Smooth muscle cell (in vitro differentiated cells): Measurements from ENCODE around the gene SMAD6. TPM values are rescaled to one million over a fixed set of nuclear protein-coding genes. Genes with fewer than 3 reads are reported as not detected.

Source experiments
- DNase-seq: peaks from one replicate; lab custom pipeline; 2025; ENCODE audit not compliant: unreplicated experiment; lab: John Stamatoyannopoulos, UW
- H2AFZ ChIP-seq: fragments of 200-600 bp; sonication (generic); 2 replicates; pipeline ENCODE4 v1.6.0; 2016; ENCODE audit warnings: antibody characterized with exemption, low read depth, mild to moderate bottlenecking
- H3F3A ChIP-seq: fragments of 200-600 bp; sonication (generic); 2 replicates; pipeline ENCODE4 v1.6.0; 2017; ENCODE audit warnings: antibody characterized with exemption, low read depth
- H3K27ac ChIP-seq: fragments of 200-600 bp; sonication (generic); 2 replicates; pipeline ENCODE4 v1.5.1; 2016; ENCODE audit warnings: low read depth, mild to moderate bottlenecking
- H3K27me3 ChIP-seq: fragments of 200-600 bp; sonication (generic); 2 replicates; pipeline ENCODE4 v1.6.1; 2016; ENCODE audit warnings: low read depth, mild to moderate bottlenecking
- H3K36me3 ChIP-seq: fragments of 200-600 bp; sonication (generic); 2 replicates; pipeline ENCODE4 v1.5.1; 2016; ENCODE audit warnings: low read depth
- H3K4me1 ChIP-seq: fragments of 200-600 bp; sonication (generic); 2 replicates; pipeline ENCODE4 v1.5.1; 2016; ENCODE audit warnings: low read depth
- H3K4me2 ChIP-seq: fragments of 200-600 bp; sonication (generic); 2 replicates; pipeline ENCODE4 v1.6.0; 2016; ENCODE audit warnings: mild to moderate bottlenecking
- H3K4me3 ChIP-seq: fragments of 200-600 bp; sonication (generic); 2 replicates; pipeline ENCODE4 v1.5.1; 2016; ENCODE audit warnings: mild to moderate bottlenecking
- H3K79me2 ChIP-seq: fragments of 200-600 bp; sonication (generic); 2 replicates; pipeline ENCODE4 v1.6.0; 2016; ENCODE audit warnings: low read depth, mild to moderate bottlenecking
- H3K9ac ChIP-seq: fragments of 200-600 bp; sonication (generic); 2 replicates; pipeline ENCODE4 v1.6.0; 2016; ENCODE audit warnings: low read depth
- H3K9me3 ChIP-seq: fragments of 200-600 bp; sonication (generic); replicated peaks from 2 replicates; pipeline ENCODE4 v1.5.1; 2016; ENCODE audit warnings: low read depth
- H4K20me1 ChIP-seq: fragments of 200-600 bp; sonication (generic); 2 replicates; pipeline ENCODE4 v1.6.0; 2016; ENCODE audit warnings: low read depth
- CTCF ChIP-seq: fragments of 200-600 bp; sonication (generic); IDR thresholded peaks from 2 replicates; pipeline ENCODE4 v1.5.1; 2017; ENCODE audit warnings: borderline replicate concordance, mild to moderate bottlenecking, antibody characterized with exemption; ENCODE audit not compliant: insufficient read depth, poor library complexity, severe bottlenecking
- WGBS: methylation state at CpG from one replicate; pipeline ENCODE4 v1.1.7; 2016; ENCODE audit warnings: low lambda C conversion rate; 5-methylcytosine and 5-hydroxymethylcytosine counted together
- polyA plus RNA-seq: library from polyadenylated mRNA; unstranded; fragments of >200 nt; fragmentation: Nextera tagmentation; extraction: Ambion mirVana; gene quantifications from 2 replicates; pipeline ENCODE4 v1.2.1, GENCODE V29; 2016
- total RNA-seq: library from RNA; depleted of rRNA; stranded (reverse); fragments of >200 nt; gene quantifications from 2 replicates; pipeline ENCODE4 v1.2.3, GENCODE V29; 2014

Gene SMAD6
- total and polyA plus RNA-seq, 2 experiments from 2014 or later = 42.6 to 44.0 TPM

GRCh38 chr15:66747223-66747622, 45.2 kb downstream of the SMAD6 start:
- Histone ChIP-seq H3K36me3 (no peaks in the 10 kb centered on the region), H2AFZ (no peak overlapping the region), H3F3A (peaks cover 10% of the 10 kb centered on the region), H3K4me1 (peaks cover 42% of the 10 kb centered on the region), H3K27me3 (no peaks in the 10 kb centered on the region), H3K9ac (no peak overlapping the region), H3K79me2 (peaks cover 100% of the 10 kb centered on the region), H3K4me2 (peak overlapping the region; percentile 2), H3K27ac (peak overlapping the region; percentile 38), H4K20me1 (peaks cover 100% of the 10 kb centered on the region), H3K4me3 (no peak overlapping the region), H3K9me3 (no peaks in the 10 kb centered on the region)
- WGBS = 92% methylated on average over 8 of the region's 8 CpGs
- DNase-seq = no peak
- TF ChIP-seq CTCF = no peak

GRCh38 chr15:66747886-66748707, 46.1 kb downstream of the SMAD6 start:
- Histone ChIP-seq H3K4me1 (peaks cover 42% of the 10 kb centered on the region), H4K20me1 (peaks cover 100% of the 10 kb centered on the region), H3K36me3 (no peaks in the 10 kb centered on the region), H3K27me3 (no peaks in the 10 kb centered on the region), H3K9me3 (no peaks in the 10 kb centered on the region), H3F3A (peaks cover 10% of the 10 kb centered on the region), H3K4me3 (no peak overlapping the region), H3K79me2 (peaks cover 100% of the 10 kb centered on the region), H2AFZ (no peak overlapping the region), H3K27ac (peak overlapping the region; percentile 38), H3K9ac (no peak overlapping the region), H3K4me2 (peak overlapping the region; percentile 2)
- no peak for TF ChIP-seq CTCF
- WGBS = 50% methylated on average over 10 of the region's 10 CpGs
- DNase-seq = no peak

GRCh38 chr15:66748708-66749035, 46.6 kb downstream of the SMAD6 start:
- Histone ChIP-seq H3K4me3 (no peak overlapping the region), H3F3A (peaks cover 12% of the 10 kb centered on the region), H3K27me3 (no peaks in the 10 kb centered on the region), H3K79me2 (peaks cover 100% of the 10 kb centered on the region), H3K4me1 (peaks cover 42% of the 10 kb centered on the region), H4K20me1 (peaks cover 100% of the 10 kb centered on the region), H3K36me3 (no peaks in the 10 kb centered on the region), H3K9me3 (no peaks in the 10 kb centered on the region), H3K9ac (no peak overlapping the region), H3K4me2 (no peak overlapping the region), H2AFZ (no peak overlapping the region), H3K27ac (peak overlapping the region; percentile 38)
- TF ChIP-seq CTCF = no peak
- 63% methylated on average over 3 of the region's 3 CpGs for WGBS
- DNase-seq = no peak
